GM12878 (cell line): ENCODE results near the gene CTCFL.

Experiments
- BHLHE40 ChIP-seq, 2 experiments: fragments of 450-650 bp in 1 of 2; IDR thresholded peaks; 2 replicates each; pipeline ENCODE4 v1.6.1; 2011 to 2017; ENCODE audit warnings: low read depth in 2 of 2, borderline replicate concordance in 1 of 2, improper control_type of control experiment in 1 of 2, low read length in 1 of 2, mild to moderate bottlenecking in 1 of 2
- EZH2 ChIP-seq: IDR thresholded peaks from 2 replicates; pipeline ENCODE4 v1.6.1; 2012; ENCODE audit warnings: low read depth, mild to moderate bottlenecking, control low read depth, inconsistent platforms, low read length, borderline replicate concordance; ENCODE audit not compliant: control insufficient read depth
- USF1 ChIP-seq: IDR thresholded peaks from 2 replicates; pipeline ENCODE4 v1.6.1; 2011; ENCODE audit warnings: borderline replicate concordance, low read depth, mild to moderate bottlenecking, moderate library complexity, mixed read lengths, low read length; ENCODE audit not compliant: insufficient read depth; ENCODE audit errors: extremely low read length
- TF ChIP-seq, protein P1 (sequence below), 3 experiments: IDR thresholded peaks in 2 of 3; conservative IDR thresholded peaks in 1 of 3; 2 replicates each; pipeline ENCODE4 v1.5.1; 2011; ENCODE audit warnings: low read depth in 3 of 3, low read length in 3 of 3, mild to moderate bottlenecking in 3 of 3, control low read depth in 2 of 3, moderate library complexity in 2 of 3, inconsistent platforms in 1 of 3, mixed read lengths in 1 of 3; ENCODE audit not compliant: control insufficient read depth in 2 of 3, insufficient read depth in 1 of 3; ENCODE audit errors: extremely low read depth in 1 of 3

DNA sequence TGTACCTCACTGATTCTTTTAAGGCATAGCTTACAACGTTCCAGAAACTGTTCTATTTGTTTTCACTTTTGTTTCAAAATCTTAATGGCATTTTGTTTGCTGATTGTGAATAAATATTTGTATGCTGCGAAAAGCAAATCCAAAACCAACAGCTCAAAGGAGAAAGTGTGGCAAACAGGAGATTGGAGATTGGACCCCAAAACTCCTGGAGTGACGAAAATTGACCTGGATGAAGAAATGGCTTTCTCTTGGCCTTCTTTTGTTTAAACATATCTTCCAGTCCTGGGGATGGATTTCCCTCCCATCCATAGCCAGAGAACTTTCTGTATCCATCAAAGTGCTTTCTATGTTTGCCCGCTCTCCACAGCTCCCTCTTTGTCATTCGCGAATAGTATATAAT is 2.8 kb upstream of the CTCFL start:
- TF ChIP-seq, protein P1, sequence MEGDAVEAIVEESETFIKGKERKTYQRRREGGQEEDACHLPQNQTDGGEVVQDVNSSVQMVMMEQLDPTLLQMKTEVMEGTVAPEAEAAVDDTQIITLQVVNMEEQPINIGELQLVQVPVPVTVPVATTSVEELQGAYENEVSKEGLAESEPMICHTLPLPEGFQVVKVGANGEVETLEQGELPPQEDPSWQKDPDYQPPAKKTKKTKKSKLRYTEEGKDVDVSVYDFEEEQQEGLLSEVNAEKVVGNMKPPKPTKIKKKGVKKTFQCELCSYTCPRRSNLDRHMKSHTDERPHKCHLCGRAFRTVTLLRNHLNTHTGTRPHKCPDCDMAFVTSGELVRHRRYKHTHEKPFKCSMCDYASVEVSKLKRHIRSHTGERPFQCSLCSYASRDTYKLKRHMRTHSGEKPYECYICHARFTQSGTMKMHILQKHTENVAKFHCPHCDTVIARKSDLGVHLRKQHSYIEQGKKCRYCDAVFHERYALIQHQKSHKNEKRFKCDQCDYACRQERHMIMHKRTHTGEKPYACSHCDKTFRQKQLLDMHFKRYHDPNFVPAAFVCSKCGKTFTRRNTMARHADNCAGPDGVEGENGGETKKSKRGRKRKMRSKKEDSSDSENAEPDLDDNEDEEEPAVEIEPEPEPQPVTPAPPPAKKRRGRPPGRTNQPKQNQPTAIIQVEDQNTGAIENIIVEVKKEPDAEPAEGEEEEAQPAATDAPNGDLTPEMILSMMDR (IDR thresholded peaks at IDR 0.05 in 2 of 3, conservative IDR thresholded peaks at IDR 0.05 in 1 of 3; ENCODE audit: control insufficient read depth in 2 of 3, extremely low read depth in 1 of 3, insufficient read depth in 1 of 3, low read depth in 3 of 3, low read length in 3 of 3): no peak
- TF ChIP-seq BHLHE40 (IDR thresholded peaks at IDR 0.05; ENCODE audit: borderline replicate concordance in 1 of 2, low read depth in 2 of 2, low read length in 1 of 2) (no peak), EZH2 (no peak), USF1 (no peak)
